COLO829 (cell line): Measurements from ENCODE around the gene VDR.

Experiments used
- DNase-seq: peaks from one replicate; pipeline ENCODE4 v3.0.0; 2012; ENCODE audit warnings: low spot score

The VDR gene

DNA sequence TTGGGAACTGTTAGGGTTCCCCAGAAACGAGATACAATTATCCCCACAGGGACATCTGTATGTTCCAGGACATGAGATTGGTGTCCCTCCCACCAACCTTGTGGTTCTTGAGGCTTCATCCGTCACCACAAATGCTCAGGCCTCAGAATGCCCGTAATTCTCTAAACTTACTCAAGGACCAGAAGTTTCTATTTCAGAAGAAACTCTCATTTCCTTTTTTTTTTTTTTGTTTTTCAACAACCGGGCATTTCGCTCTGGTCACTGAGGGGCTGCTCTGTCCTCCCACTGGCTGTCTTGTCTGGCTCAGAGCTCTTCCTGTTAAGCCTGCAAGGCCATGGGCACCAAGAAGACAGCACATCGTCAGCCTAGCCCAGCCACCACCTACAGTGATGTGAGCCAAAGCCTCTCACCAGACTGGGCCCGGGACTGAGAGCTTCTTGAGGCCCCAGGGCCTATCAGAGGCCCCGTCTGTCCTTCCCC is 36.2 kb downstream of the VDR start:
- no peak for DNase-seq

DNA sequence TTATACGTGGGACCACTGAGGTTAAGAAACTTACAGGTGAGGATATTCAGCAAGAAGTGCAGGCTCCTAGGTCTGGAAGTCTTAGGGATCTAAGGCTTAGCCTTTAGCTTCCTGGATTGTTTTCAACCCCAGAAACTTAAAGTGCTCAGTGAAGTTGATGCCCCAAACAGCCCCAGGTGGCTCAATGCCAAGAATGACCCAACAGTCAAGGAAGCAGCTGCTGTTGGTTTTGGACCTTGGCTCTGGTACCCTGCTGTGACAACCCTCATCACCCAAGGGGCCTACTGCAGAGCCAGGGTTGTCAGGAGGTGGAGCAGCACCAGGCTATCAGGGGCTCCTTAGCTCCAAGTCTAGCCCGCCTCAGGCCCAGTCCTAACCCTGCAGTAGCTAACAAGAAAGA is 36.8 kb downstream of the VDR start:
- no peak for DNase-seq

DNA sequence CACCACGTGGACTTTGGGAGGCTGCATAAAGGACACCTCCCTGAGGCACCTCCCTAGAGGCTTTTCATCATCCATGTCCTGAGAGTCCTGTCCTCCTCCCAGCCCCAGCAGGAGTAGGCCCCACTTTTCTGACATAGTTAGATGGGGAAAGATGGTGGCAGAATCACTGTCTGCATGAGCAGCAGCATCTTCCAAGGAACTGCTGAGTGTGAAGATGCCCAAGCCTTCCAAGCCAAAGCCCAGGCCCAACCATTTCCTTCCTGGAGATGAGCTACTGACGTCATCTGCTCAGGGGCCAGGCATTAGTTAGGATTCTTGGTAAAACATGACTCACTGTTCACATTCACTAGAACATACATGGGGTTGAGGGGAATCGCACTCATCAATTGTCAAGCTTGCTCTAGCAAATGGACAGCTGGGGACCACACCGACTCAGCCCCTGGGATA is 37.3 kb downstream of the VDR start:
- DNase-seq: no peak

- DNase-seq: no peak
Measured at GRCh38 chr12:47864646-47865235, 40.1 kb downstream of the VDR start.

DNA sequence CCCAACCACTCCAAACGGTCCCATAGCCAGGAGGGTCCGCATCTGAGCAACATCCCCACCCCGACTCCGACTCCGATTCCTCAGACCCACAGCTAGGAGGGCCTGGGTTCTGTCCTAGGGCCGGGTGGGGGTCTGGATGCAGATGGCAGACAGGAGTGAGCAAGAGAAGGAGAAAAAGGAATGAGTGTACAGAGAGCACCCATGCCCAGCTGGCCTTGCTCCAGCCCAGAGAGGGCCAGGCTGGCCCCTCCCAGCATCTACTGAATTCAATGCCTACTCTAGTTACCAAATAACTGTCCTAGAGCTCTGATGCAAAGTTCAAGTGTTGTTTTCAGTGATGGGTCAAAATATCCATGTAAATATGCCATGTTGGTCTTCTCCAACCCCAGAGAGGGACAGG is 40.8 kb downstream of the VDR start:
- DNase-seq: no peak

GRCh38 chr12:47863467-47863866 is 41.3 kb downstream of the VDR start:
- no peak for DNase-seq

- no peak for DNase-seq
Measured at GRCh38 chr12:47862881-47863280, 41.9 kb downstream of the VDR start.

DNA sequence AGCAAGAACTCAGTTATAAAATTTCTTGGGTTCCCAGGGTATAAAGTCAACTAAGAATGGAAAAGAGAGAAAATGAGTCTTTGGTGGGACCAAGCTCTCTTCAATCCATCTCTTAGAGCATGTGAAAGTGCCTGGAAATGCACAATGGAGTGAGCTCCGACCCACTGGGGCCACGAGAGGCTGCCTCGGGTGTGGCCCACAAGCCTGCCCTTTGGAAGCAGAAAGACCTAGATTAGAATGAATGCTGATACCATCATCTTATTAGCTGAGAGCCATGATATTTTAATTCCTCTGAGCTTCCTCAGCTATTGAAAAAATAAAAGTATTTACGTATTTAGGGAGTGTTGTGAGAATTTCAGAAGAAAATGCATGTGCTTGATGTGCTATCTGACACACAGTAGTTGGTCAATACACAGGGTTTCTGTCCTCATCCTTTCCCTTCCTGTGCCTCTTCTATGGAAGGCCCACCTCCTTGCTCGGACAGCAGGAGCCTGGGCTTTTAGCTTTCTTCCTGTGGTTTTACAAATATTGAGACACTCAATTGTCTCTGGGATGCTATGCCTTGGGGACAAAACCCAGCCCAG is 42.5 kb downstream of the VDR start:
- no peak for DNase-seq

DNA sequence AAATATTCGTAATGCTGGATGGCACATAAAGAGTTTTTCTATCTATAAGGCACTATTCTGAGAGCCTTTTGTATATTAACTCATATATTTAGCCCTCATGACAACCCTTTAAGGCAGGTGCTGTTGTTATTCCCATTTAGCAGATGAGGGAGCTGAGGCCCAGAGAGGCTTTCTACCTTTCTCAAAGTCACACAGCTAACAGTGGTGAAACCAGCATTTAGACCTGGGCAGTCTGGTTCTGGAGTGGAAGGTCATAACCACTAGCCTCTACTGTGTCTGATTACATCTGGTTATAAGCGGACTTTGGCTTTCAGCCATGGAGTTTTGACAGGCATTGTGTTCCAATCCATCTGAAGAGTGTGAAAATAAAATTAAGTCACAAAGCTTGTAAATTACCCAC is 43.9 kb downstream of the VDR start:
- no peak for DNase-seq

- DNase-seq: no peak
Measured at GRCh38 chr12:47860279-47860841, 44.4 kb downstream of the VDR start.

GRCh38 chr12:47858511-47859266 is 46.1 kb downstream of the VDR start:
- DNase-seq: no peak

- DNase-seq: no peak
Measured at GRCh38 chr12:47856721-47857575, 47.8 kb downstream of the VDR start.

DNA sequence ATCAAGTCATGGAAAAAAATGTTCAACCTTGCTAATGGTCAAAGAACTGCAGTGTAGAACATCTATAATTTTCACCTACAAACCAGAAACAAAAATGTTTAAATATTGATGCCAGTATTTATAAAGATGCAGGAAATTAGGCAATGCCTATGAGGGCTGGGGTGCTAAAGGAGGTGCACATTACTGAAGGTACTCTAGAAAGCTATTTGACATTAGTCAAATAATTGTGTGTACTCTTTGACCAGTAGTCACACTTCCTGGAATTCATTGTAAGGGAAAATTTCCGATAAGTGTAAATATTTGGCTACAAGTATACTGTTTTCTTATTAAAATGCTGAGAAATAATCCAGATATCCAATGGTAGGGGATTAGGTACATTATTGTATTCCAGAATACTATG is 48.7 kb downstream of the VDR start:
- no peak for DNase-seq

DNA sequence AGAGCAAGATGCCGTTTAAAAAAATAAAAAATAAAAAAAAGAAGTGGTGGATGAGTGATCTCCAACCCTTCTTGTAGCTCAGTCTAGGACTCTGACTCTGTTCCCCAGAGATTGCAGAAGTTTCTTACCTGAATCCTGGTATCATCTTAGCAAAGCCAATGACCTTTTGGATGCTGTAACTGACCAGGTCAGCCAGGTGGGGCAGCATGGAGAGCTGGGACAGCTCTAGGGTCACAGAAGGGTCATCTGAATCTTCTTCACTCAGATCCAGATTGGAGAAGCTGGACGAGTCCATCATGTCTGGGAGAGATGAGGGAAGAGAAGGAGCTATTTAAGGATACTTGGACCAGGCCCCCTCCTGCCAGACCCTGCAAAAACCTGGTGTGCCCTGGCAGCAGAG is 49.3 kb downstream of the VDR start:
- DNase-seq: no peak

GRCh38 chr12:47854531-47854930 is 50.3 kb downstream of the VDR start:
- DNase-seq: no peak

DNA sequence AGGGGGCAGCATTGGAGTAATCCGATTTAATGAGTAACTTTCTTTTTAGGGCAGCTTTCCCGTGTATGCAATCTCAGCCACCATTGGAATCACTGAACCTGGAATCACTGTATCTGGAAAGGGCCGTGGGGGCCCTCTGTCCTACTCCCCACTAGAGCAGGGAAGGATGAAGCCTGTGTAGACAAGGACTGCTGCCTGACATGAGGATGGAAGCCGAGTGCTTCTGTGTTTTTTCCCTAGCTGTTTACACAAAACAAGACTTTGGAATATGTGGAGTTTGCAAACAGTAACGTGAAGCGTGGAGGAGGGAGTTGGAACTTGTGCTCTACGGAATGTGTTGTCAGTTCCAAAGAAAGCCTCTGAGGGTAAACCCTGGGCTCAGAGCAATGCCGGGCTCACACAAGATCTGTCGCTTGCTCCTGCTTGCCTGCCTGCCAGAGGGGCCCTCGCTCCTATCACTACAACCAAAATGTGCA is 52.7 kb downstream of the VDR start:
- no peak for DNase-seq

DNA sequence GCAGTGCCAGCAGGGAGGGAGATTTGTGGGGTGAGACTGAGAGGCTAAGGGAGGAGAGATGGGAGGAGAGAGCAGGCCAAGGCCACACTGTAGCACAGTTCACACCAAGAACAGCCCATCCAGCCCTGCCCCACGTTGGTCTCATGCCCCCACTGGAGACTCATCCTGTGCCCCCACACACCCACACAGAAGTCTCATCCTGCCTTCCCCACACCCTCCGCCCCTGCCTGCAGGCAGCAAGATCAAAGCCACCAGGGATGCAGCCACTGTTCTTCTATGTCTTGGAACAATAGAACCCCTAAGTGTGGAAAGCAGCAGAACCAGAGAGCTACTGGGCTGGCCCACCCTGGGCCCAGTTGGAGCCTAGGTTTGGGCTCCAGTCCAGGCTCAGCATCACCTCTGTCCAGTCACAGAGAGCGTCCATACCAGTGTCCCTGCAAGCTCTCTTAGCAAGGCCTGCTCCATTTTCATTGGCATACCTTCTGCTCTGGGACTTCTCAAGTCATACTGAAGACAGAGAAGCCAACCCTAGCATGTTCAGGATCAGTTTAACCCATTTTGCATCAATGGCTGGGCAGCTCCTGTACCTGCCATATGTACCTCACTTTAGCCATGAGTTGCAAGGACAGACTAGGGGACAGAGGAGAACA is 53.4 kb downstream of the VDR start:
- DNase-seq: no peak

DNA sequence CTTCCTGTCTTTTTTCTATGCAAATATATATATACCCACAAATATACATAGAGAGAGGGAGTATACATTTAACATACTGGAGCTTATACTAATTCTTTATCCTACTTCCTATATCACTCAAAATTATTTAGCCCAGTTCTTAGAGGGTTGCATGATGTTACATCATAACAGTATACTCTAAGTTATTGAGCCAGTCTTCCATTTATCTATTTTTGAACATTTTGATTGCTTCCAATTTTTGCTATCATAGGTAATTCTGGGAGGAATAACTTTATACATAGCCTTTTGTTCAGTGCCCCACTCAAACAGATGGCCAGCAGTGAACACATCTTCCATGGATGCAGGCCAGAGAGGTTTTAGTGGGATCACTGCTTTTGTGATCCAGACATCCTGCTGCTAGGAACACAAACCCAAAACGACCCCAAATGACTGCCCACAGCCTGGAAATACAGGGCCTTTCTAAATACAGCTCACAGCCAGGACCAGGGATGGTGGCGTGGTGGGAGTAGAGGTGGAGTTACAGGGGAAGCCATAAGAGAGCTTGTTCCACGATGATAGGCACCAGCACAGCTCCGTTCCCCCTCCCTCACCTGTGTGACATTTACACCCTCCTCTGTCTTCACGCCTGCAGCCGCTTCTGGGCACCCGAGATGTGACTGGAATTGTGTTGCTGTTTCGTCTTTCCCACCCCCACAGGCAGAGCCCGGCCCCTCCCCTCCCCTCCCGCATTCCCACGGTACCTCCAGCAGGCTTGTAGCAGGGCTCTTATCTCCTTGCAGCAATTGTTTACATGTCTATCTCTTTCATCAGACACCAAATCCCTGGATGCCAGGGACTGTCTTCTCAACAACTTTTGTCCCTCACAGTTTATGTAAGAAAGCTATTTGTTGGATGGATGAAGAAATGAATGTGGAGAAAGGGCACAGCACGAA is 54.4 kb downstream of the VDR start:
- DNase-seq: no peak

DNA sequence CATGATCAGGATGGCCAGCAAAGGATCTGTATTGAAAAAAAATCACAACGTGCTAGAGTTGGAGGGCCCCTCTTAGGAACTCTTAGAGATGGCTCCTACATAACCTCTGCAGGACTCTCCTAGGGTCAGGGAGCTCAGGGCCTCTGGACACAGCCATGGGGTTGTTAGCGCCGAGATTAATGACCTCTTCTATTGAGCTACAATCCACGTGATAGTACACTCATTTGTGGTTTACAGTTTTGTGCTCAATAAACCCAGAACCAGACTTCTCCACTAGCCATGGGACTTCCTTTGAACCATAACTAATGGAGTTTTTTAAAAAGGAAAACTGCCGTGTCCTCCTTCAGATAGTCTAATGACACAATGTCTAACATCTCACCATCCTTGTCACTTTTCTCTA is 55.5 kb downstream of the VDR start:
- DNase-seq: no peak

DNA sequence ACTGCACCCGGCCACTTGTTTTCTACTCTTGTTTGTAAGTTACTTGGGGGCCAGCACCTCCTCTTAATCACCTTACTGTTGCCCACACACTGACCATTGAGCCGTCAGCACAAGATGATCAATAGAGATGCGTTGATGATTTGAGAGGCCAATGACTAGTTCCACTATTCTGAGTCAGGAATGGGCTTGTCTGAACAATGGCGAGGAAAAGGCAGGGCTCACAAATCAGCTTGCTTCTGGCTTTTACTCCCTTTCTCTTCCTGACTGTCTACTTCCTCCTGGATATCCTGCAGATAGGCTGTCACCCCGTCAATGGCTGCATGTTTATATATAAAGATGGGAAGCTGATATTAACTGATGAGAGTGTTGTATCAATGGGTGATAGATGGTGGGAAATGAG is 55.9 kb downstream of the VDR start:
- no peak for DNase-seq
